Activated CD4-positive, alpha-beta T cell treated with anti-CD3 and anti-CD28 coated beads, Interleukin-2, amount 50 U/mL, for 4 hours (primary cell): ENCODE data around the gene SIPA1.
"Not testable (repeated sequence)": the region's sequence is repeated elsewhere in the genome, so short reads cannot be mapped to it uniquely, and the experiment has no call there.

Source experiments
- DNase-seq, 2 experiments: peaks; one replicate each; pipeline ENCODE4 v3.0.0-alpha.2; 2020

The SIPA1 gene

GRCh38 chr11:65661599-65662246 lies 23.8 kb downstream of the SIPA1 start:
- no peak for DNase-seq

- peak in 1 of 2 experiments; percentile 24 for DNase-seq
Measured at GRCh38 chr11:65662247-65662798, 24.4 kb downstream of the SIPA1 start.

- DNase-seq = peak; percentile 85 to 87
Measured at GRCh38 chr11:65662799-65663638, 25.1 kb downstream of the SIPA1 start, which contains the start of gene RELA. Gene RELA, minus strand, starts transcription at chr11:65662916. Its CDS starts 84 bp downstream, at chr11:65662832.

- peak; percentile 39 to 43 for DNase-seq
Measured at GRCh38 chr11:65663639-65664200, 25.8 kb downstream of the SIPA1 start.

GRCh38 chr11:65672180-65672860 lies 34.4 kb downstream of the SIPA1 start:
- DNase-seq = no peak

- DNase-seq = no peak
Measured at GRCh38 chr11:65672982-65673381, 35.1 kb downstream of the SIPA1 start.

GRCh38 chr11:65680192-65680743 lies 42.4 kb downstream of the SIPA1 start:
- DNase-seq = no peak

GRCh38 chr11:65683480-65683879 lies 45.6 kb downstream of the SIPA1 start:
- not testable (repeated sequence) for DNase-seq

GRCh38 chr11:65685981-65686380 lies 48.1 kb downstream of the SIPA1 start:
- no peak for DNase-seq

GRCh38 chr11:65691847-65692246 lies 53.9 kb downstream of the SIPA1 start:
- not testable (repeated sequence) for DNase-seq

- DNase-seq = no peak
Measured at GRCh38 chr11:65692367-65692766, 54.5 kb downstream of the SIPA1 start.

GRCh38 chr11:65695459-65696241 lies 57.7 kb downstream of the SIPA1 start:
- no peak for DNase-seq

GRCh38 chr11:65696802-65697552 lies 59.1 kb downstream of the SIPA1 start:
- DNase-seq = no peak

GRCh38 chr11:65698205-65698604 lies 60.3 kb downstream of the SIPA1 start:
- no peak for DNase-seq

GRCh38 chr11:65699306-65699705 lies 61.4 kb downstream of the SIPA1 start:
- DNase-seq = no peak

GRCh38 chr11:65700399-65700798 lies 62.5 kb downstream of the SIPA1 start:
- DNase-seq = no peak
